ENCODE data around the gene FEV.
"Not testable (repeated sequence)": the region's sequence is repeated elsewhere in the genome, so short reads cannot be mapped to it uniquely, and the experiment has no call there.

The FEV gene

GRCh38 chr2:218954541-218955300 is 30.3 kb downstream of the FEV start:
- Histone ChIP-seq H3K27ac (no peak overlapping the region), H3K4me3 (no peak overlapping the region)

GRCh38 chr2:218953366-218953954 is 31.5 kb downstream of the FEV start:
- Histone ChIP-seq H3K4me3 (no peak overlapping the region), H3K27ac (no peak overlapping the region)

GRCh38 chr2:218952160-218952559 is 32.8 kb downstream of the FEV start:
- no peak overlapping the region for H3K4me3 ChIP-seq

GRCh38 chr2:218946621-218947020 is 38.4 kb downstream of the FEV start:
- no peak overlapping the region for H3K4me3 ChIP-seq

More at GRCh38 chr2:218952160-218952559, 32.8 kb downstream of the FEV start:
- no peak overlapping the region for H3K27ac ChIP-seq

GRCh38 chr2:218944759-218945404 is 40.1 kb downstream of the FEV start:
- H3K27ac ChIP-seq: no peak overlapping the region
- no peak overlapping the region for H3K4me3 ChIP-seq

More at GRCh38 chr2:218946621-218947020, 38.4 kb downstream of the FEV start:
- H3K27ac ChIP-seq: no peak overlapping the region

GRCh38 chr2:218931751-218932150 is 53.2 kb downstream of the FEV start:
- H3K27ac ChIP-seq, H3K4me3 ChIP-seq: not testable (repeated sequence)

Measured in skin epidermis (tissue), 12 donors.